Head of caudate nucleus (tissue), 42 donors: Measurements from ENCODE around the gene FALEC.

Source experiments
- DNase-seq, 42 donors: peaks; one replicate each; pipeline versions ENCODE4 v3.0.0 to v3.0.0-alpha.2; 2020 to 2021; ENCODE audit warnings: mixed read lengths in 7 of 42
- intact Hi-C: fragments of 100-400 bp; cut with DNase I; formaldehyde crosslinking; loops from one replicate; pipeline ENCODE4 v1.15.0; 2022

Gene FALEC

DNA sequence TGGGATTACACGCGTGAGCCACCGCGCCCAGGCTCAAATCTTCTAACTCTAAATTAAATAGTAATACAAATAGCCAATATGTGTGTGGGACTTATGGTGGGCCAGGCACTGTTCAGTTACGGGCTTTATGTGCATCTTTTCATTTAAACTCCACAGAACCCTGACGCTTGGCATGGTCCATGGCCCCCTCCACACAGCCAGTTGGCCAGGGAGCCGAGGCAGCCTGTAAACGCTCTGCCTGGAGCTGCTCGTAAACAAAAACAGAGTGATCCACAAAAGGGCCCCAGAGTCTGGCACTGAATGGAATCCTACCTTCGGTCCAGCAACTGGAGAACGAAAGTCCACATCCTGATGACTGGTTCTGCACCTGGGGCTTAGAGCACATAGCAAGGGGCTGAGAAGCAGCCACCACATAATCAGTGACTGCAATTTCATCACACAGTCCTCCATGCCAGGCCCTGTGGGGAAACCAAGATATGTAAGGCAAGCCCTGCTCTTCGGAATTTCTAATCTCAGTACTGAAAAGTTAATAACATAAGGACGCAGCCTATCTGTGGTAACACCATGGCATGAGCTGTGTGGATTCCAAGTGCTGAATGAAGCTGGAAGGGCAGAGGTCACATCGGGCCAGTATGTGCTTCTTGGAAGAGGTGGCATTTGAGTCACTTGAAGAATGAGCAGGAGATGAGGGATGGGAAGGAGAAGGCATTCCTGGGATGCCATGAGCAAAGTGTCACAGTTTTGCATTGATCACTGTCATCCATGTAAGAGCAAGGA lies 20.1 kb downstream of the FALEC start:
- intact Hi-C loops: loop anchor here (10.0 kb wide), 1 partner anchor 51 kb away; the partner anchor contains the start of gene TARS2
- no peak for DNase-seq

DNA sequence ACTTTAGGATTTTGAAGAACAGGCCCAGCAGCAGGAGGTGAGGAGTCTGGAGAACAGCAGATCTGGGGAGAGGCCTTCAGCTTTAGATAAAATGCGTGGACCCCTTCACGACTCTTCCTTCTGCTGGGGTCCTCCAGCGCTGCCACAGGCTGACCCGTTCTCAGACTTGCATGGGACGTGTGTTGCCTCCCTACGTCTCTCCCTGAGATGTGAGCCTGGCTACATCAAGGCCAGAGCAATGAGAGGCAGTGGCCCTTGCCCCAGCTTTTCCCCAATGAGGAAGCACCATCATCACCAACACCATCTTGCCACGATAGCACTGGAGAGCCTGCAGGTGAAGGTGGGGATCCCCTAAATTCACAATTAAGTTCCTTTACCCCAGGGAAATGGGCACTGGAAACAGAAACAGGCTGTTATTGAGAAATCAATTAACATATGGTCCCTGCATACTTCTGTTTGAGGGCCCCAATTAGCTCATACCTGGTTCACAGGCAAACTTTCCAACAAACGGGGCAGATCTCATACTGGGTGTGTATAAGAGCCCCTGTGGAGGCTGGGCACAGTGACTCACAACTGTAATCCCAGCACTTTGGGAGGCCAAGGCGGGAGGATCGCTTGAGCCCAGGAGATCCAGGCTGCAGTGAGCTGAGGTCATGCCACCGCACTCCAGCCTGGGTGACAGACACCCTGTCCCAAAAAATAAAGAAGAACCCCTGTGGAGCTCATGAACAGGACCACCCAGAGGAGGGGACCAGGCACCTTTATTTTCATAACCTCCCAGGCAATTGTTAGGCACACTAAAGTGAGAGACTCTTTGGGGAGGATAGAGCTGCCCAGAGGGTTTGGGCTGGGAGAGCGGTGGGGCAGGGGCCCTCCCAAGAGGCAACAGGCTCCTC lies 21.5 kb downstream of the FALEC start:
- DNase-seq: no peak
- intact Hi-C loops: loop anchor here (10.0 kb wide), 1 partner anchor 52 kb away; the partner anchor contains the start of gene TARS2

DNA sequence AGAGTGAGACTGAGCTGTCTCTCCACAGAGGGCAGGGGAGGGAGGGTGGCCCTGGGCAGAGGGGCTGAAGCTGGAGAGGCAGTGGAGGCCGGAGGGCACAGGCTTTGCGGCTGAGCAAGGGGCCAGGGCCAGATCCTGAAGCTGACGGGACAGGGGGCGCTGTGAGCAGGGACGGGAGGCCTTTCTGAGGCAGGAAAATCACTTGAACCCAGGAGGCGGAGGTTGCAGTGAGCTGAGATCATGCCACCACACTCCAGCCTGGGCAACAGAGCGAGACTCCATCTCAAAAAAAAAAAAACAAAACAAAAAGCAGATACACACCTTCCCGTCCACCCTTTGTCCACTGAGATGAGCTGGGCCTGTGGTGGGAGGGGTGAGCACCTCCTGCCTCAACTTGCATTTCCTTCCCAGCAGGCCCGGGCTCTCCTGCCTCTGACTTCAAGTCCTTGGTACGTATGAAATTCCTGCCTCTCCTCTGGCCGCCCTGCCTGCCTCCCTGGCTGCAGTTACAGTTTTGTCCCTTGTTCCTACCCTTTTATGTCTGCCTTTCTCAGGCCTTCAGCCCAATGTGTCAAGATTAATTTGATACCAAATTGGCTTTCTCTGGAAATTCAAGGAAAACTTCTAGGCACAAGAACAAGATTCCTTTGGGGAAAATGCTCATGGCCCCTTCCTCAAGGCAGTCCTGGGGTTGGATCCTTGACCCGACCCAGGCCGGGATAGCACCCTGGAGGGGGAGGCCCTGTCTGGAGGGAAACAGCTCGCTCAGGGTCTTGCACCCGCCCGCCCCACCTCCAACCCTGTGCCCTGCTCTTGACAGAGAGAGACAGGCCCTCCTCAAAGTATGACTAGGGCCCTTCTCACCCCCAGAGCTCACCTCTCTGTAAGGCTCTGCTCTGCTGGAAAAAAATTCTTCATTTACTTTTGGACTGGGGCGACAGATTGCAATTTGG lies 22.5 kb downstream of the FALEC start:
- no peak for DNase-seq
- intact Hi-C loops: loop anchor here (10.0 kb wide), 1 partner anchor 53 kb away; the partner anchor contains the start of gene TARS2

DNA sequence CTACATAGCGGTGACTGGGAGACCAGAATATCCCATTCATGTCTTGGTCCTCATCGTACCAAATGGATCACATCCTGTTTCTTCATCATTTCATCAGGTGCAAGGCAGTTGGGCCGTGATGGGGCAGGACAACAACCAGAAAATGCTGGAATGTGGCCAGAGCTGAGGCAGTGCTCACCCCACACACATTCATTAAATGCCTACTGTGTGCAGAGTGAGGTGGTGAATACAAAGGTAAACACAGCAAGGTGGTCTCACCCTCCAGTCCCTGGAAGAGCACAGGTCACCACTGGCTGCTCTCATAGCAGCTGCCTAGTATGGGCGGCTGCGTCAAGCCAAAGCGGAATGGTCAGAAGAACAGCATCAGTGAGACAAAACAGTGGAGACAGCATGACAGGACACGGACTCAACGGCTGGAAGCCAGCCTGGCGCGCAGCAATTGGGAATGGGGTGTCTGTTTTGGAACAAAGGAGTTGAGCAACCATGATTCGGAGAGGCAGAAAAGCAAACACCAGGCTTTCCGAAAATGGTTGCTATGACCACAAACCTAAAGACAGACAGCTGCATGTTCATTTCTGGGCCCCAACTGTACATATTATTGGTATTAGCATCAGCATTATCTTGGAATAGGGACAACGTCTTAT lies 28.1 kb downstream of the FALEC start:
- DNase-seq: no peak
- intact Hi-C loops: no loop called here

DNA sequence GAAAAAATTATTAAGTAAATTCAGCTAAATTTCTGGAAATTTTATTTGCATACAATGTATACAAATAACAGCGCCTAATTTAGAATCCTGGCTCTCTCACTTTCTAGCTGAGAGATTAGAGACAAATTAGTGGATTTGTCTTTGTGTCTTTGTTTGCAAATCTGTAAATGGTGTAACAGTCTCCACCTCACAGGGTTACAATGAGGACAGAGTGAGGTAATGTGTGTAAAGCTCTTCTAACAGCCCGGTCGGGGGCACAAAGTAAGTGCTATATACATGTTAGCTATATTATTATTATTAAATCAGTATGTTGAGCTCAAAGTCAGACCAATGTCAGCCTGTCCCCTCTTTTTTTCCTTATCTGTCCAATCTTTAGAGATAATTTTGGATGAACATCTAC lies 28.7 kb downstream of the FALEC start:
- DNase-seq: no peak
- intact Hi-C loops: no loop called here

DNA sequence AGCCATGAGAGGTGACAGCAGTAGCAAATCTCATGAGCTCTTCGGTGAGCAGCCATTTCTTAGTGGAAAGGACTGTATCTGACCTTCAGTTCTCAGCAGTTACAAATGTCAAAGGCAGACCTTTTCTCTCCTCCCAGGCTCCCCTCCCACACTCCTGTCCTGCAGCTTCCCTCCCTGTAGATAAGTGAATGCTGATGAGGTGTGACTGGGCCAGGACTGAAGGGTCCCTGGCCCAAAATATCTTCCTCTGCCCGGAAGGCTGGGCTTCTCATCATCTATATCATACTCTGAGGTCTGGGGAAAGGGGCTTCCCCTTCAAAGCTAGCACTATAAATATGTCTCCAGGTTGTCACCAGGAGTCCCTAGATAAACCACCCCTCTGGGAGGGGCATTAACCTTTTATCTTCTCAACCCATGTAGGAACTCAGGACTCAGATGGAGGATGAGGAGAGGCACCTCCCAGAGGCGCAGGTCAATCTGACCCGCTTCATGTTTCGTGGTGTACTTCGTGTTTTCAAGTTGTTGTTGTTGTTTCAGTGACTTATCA lies 30.0 kb downstream of the FALEC start:
- no peak for DNase-seq
- intact Hi-C loops: no loop called here

DNA sequence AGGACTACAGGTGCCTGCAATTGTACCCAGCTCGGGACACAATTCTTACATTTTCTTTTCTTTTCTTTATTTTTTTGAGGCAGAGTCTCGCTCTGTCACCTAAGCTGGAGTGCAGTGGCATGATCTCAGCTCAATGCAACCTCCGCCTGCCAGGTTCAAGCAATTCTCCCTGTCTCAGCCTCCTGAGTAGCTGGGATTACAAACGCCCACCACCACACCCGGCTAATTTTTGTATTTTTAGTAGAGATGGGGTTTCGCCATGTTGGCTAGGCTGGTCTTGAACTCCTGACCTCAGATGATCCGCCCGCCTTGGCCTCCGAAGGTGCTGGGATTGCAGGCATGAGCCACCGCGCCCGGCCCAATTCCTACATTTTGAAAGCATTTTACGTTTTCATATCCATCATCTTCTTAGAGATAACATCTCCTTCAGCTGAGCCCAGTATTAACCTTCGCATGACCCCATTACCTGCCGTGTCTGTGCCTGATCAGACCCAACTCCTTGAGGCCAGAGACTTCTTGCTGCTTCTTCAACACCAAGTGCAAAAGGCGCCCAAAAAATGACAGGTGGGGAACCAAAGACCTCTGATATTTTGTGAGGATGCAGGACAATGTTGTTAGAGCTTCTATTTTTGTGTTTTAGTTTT lies 30.9 kb downstream of the FALEC start:
- intact Hi-C loops: no loop called here

DNA sequence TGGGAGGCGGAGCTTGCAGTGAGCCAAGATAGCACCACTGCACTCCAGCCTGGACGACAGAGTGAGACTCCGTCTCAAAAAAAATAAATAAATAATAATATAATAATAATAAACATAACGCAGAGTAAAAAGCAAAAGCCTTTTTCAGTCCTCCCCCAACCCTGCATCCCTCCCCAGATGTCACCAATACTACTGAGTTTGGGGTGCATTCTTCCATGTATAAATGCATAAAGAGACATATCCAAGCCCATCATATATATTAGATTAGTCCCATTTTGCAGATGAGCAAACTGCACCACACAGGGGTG lies 32.7 kb downstream of the FALEC start:
- intact Hi-C loops: no loop called here
- no peak for DNase-seq

More for the DNA sequence above, 30.9 kb downstream of the FALEC start:
- no peak for DNase-seq

DNA sequence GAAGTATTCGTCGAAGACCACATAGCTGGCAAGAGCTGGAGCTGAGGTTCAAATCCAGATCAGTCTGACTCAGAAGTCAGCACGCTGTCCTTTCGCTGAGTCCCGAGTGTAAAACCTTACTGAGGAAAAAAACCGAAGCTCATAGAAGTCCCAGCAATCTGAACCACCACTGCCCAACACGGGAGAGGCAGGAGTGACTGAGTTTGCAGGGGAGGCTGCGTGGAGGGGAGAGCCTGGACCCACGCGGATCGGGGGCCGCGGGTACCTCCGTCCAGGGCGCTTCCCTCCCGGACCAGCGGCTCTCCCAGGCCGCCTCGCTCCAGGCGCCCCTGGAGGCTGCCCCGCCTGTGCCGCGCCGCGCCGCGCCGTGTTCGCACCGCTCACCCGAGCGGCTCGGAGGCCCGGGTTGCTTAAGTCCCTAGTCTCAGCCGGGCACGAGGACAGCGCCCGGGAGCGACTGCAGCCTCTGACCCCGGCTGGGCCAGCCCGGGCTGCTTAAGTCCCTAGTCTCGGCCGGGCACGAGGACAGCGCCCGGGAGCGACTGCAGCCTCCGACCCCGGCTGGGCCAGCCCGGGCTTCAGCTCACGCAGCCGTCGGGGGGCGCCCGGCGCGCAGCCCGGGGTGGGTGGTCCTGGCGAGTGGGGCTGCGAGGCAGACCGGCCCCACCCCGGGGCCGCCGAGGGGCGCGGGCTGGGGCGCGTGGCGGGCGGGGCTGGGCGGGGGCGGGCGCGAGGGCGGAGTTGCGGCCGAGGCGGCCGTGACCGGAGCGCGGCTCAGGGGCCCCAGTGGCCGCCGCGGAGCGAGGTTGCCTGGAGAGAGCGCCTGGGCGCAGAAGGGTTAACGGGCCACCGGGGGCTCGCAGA lies 33.3 kb downstream of the FALEC start, which contains the start of gene ADAMTSL4:
Gene ADAMTSL4, plus strand, starts transcription at position 777 of the 864 bp plus-strand sequence. CDS start 2,881 bp downstream, outside the sequence.
- DNase-seq: peak in 12 of 42 donors; percentile 20 to 61 (median 38)
- intact Hi-C loops: no loop called here

DNA sequence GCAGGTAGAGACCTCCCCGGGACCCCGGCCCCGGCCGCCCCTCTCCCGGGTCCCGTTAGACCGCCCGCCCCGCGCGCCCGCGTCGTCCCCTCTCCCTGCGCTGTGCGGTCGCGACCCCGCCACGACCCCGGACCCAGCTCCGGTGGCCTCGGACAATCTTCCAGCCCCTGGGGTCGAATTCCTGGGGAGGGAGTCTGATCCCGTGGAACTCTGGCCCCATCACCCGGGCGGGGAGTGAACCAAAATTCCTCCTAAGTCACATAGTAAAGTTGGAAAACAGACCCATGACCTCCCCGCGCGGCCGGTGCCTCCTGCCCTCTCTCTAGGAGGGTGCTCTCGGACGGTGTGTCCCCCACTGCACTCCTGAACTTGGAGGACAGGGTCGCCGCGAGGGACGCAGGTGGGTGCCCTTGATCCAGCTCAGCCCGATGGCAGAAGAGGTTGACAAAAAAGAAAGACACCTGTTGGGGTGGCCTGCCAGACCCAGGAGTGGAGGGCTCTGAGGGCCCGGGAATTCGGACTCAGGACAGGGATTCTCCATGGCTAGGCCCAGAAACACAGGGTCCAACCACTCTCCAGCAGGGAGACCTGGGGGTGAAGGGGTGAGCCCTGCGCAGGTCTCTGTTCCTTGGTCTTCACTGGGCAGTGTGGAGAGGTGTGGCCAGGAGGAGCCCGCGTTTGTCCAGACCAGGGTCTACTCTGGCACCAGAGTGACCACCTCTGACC lies 34.1 kb downstream of the FALEC start:
- intact Hi-C loops: no loop called here

DNA sequence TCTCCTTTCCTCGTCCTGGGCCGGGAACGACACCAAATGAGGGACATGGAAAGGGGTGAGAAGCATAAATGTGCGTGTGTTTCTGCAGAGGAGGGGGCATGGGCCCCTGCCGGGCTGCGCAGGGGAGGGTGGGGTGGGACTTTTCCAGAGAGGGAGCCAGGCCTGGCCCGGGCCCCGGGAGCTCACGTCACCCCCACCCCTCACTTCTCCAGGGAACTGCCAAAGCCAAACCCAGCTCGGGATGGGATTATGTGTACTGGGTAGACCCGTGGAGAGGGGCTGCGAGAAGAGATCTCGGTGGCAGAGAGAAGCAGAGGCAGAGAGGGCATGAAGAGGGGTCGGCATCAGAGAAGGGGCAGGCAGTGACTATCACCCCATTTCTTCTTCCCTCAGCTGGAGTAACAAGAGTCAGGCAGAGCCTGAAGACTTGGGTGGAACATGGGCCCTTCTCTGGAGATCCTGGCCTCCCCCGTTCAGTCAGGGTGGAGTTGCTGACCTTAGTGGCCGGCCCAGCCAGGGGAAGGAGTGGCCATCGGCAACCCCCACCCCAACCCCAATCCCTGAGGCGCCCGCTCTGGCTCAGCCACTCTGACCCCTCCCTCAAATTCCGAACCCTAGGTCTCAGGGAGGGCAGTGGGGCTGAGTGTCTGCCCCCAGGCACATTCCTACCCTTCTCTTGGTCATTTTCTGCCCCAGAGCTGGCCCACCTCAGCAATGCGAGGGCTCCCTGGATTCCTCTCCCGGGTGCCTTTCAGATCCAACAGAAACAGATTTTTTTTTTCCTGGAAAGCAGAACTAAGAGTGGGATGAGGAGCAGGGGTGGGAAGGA lies 34.9 kb downstream of the FALEC start:
- peak in 1 of 42 donors; percentile 28 for DNase-seq

More for the DNA sequence above, 34.1 kb downstream of the FALEC start:
- DNase-seq: no peak

DNA sequence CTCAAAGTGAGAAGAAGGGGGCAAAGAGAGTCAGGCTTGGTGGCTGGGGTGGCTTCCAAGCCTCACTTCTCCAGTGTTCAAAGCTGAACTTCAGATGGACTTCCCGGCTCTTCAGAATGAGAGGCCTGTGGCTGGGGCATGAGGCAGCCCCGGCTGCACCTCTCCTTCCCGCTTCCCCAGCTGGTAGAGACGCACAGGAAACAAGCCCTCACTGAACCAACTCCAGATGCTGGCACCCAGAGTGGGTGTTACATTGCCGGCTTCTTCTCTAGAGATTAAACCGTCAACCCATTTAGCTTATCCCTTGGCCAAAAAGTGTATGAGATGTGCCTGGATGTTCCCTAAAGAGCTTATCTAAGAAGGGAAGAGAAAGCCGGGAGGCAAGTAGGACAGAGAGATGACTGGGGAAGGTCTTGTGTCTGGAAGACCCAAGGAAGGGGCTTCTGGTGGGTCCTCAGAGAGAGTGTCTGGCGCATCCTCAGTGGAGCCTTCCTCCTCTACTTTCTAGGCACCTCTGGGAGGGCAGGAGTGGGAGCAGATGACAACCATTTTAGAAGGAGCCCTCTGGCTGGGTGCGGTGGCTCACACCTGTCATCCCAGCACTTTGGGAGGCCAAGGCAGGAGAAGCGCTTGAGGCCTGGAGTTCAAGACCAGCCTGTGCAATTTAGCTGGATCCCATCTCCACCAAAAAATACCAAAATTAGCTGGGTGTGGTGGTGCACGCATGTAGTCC lies 35.7 kb downstream of the FALEC start:
- DNase-seq: peak in 1 of 42 donors; percentile 51
- intact Hi-C loops: no loop called here

More for the DNA sequence above, 34.9 kb downstream of the FALEC start:
- intact Hi-C loops: no loop called here

DNA sequence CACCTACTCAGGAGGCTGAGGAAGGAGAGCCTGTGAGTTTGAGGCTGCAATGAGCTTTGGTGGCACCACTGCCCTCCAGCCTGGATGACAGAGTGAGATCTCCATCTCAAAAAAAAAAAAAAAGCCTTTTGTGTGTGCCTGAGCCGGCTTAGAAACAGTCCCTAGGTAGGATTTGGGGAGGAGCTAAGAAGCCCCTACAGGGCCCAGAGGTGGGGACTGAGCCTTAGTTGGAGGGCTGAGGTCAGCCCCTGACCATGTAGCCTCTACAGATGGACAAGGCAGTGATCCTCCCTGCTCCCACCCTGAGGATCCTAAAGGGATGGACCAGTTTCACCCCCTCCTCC lies 36.2 kb downstream of the FALEC start:
- intact Hi-C loops: no loop called here
- no peak for DNase-seq

DNA sequence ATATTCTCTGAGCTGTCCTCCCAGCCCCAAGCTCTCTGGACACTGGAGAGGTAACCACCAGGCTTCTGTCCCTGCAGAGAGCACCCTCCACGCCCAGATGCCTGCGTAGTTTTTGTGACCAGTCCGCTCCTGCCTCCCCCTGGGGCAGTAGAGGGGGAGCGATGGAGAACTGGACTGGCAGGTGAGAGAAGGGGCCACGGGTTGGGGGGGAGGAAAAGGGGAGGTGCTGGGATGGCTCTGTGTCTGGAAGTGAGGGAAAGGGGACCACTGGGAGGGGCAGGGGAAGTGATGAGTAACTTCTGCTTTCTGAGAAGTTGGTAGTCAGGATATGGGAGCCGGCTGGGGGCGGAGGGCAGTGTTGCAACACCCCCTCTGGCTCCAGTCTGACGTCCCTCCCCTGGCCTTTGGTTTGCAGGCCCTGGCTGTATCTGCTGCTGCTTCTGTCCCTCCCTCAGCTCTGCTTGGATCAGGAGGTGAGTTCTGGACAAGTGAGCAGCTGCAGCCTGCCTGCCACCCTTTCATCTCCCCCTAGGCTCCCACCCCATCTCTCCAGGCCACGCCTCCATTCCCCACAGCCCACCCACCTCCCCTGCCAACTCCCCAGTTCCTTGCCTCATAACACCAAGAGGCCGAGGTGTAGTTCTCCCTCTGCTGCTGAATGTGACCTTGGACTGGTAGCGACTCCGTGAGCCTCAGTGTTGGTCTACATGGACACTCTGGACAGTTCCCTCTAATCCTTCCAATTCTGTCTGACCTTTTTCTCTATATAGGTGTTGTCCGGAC lies 36.8 kb downstream of the FALEC start:
- intact Hi-C loops: no loop called here
- DNase-seq: peak in 31 of 42 donors; percentile 27 to 85 (median 55)
